OCI-LY1 (cell line): ENCODE measurements around the gene CHGA.

Experiments
- H2AFZ ChIP-seq: fragments of 200-600 bp; sonication (generic), shearing (Covaris generic); 2 replicates; pipeline ENCODE4 v1.6.0; 2014; ENCODE audit warnings: antibody characterized with exemption, mild to moderate bottlenecking, low read length
- H3F3A ChIP-seq: fragments of 200-600 bp; sonication (generic), shearing (Covaris generic); 2 replicates; pipeline ENCODE4 v1.6.0; 2014; ENCODE audit warnings: mild to moderate bottlenecking, antibody characterized with exemption, low read length, moderate library complexity; ENCODE audit not compliant: insufficient read depth
- H3K27ac ChIP-seq: fragments of 200-600 bp; sonication (generic); 2 replicates; pipeline ENCODE4 v1.5.1; 2014; ENCODE audit warnings: low read length, mixed run types, mild to moderate bottlenecking, low read depth; ENCODE audit not compliant: poor library complexity, severe bottlenecking
- H3K27me3 ChIP-seq: fragments of 200-600 bp; sonication (generic); 2 replicates; pipeline ENCODE4 v1.6.0; 2014; ENCODE audit warnings: antibody characterized with exemption, mild to moderate bottlenecking, low read length, moderate library complexity; ENCODE audit not compliant: insufficient read depth
- H3K36me3 ChIP-seq: fragments of 200-600 bp; sonication (generic); 2 replicates; pipeline ENCODE4 v1.6.1; 2014; ENCODE audit warnings: mild to moderate bottlenecking, antibody characterized with exemption, low read length, moderate library complexity, mixed read lengths; ENCODE audit not compliant: insufficient read depth
- H3K4me1 ChIP-seq: fragments of 200-600 bp; sonication (generic); 2 replicates; pipeline ENCODE4 v1.5.1; 2014; ENCODE audit warnings: mild to moderate bottlenecking, low read length, moderate library complexity; ENCODE audit not compliant: insufficient read depth, severe bottlenecking
- H3K4me2 ChIP-seq: fragments of 200-600 bp; sonication (generic), shearing (Covaris generic); 2 replicates; pipeline ENCODE4 v1.6.1; 2014; ENCODE audit warnings: low read length
- H3K4me3 ChIP-seq: fragments of 200-600 bp; sonication (generic); 2 replicates; pipeline ENCODE4 v1.5.1; 2014; ENCODE audit warnings: low read length, low read depth, mild to moderate bottlenecking, mixed read lengths; ENCODE audit not compliant: poor library complexity, severe bottlenecking
- H3K79me2 ChIP-seq: fragments of 200-600 bp; shearing (Covaris generic); 2 replicates; pipeline ENCODE4 v1.6.1; 2016; ENCODE audit warnings: mixed run types, low read length, mixed read lengths; ENCODE audit not compliant: insufficient read depth
- H3K9ac ChIP-seq: fragments of 200-600 bp; sonication (generic), shearing (Covaris generic); 2 replicates; pipeline ENCODE4 v1.6.1; 2014; ENCODE audit warnings: mild to moderate bottlenecking, low read length, mixed read lengths
- H3K9me2 ChIP-seq: fragments of 200-600 bp; sonication (generic), shearing (Covaris generic); 2 replicates; pipeline ENCODE4 v1.6.1; 2014; ENCODE audit warnings: low read depth, mild to moderate bottlenecking, low read length, mixed read lengths
- H3K9me3 ChIP-seq: fragments of 200-600 bp; shearing (Covaris generic); 2 replicates; pipeline ENCODE4 v1.6.1; 2014; ENCODE audit warnings: low read length, mixed read lengths
- H4K20me1 ChIP-seq: fragments of 200-600 bp; sonication (generic), shearing (Covaris generic); 2 replicates; pipeline ENCODE4 v1.6.0; 2016; ENCODE audit warnings: mild to moderate bottlenecking, low read length; ENCODE audit not compliant: insufficient read depth
- CTCF ChIP-seq: fragments of 200-600 bp; sonication (generic), shearing (Covaris generic); IDR thresholded peaks from 2 replicates; pipeline ENCODE4 v1.5.1; 2017; ENCODE audit warnings: mild to moderate bottlenecking, antibody characterized with exemption, low read length, moderate library complexity, mixed read lengths
- EZH2 ChIP-seq: fragments of 200-600 bp; sonication (generic), shearing (Covaris generic); IDR thresholded peaks from 2 replicates; pipeline ENCODE4 v1.8.0; 2017; ENCODE audit warnings: borderline replicate concordance, mixed run types, mild to moderate bottlenecking, antibody characterized with exemption, low read length, moderate library complexity, mixed read lengths

Gene CHGA

GRCh38 chr14:92938235-92938875 lies 15.4 kb downstream of the CHGA start:
- Histone ChIP-seq H3K79me2 (no peaks in the 10 kb centered on the region), H3K4me2 (no peak overlapping the region), H3K9ac (no peak overlapping the region), H3K4me3 (no peak overlapping the region), H3K27me3 (no peaks in the 10 kb centered on the region; the same call in 1 of the 2 replicates), H3F3A (no peaks in the 10 kb centered on the region), H3K9me2 (no peaks in the 10 kb centered on the region), H3K9me3 (no peaks in the 10 kb centered on the region), H3K4me1 (no peaks in the 10 kb centered on the region), H3K36me3 (no peaks in the 10 kb centered on the region), H3K27ac (no peak overlapping the region), H2AFZ (no peak overlapping the region), H4K20me1 (no peaks in the 10 kb centered on the region)
- TF ChIP-seq EZH2: no peak
- no peak for TF ChIP-seq CTCF

- no peak overlapping the region for H3K9ac ChIP-seq
- H3F3A ChIP-seq: no peaks in the 10 kb centered on the region
- no peaks in the 10 kb centered on the region for H3K27me3 ChIP-seq
- H3K9me2 ChIP-seq: no peaks in the 10 kb centered on the region
- H3K79me2 ChIP-seq: no peaks in the 10 kb centered on the region
- no peaks in the 10 kb centered on the region for H3K36me3 ChIP-seq
- TF ChIP-seq EZH2 (no peak), CTCF (no peak)
- H3K9me3 ChIP-seq: no peaks in the 10 kb centered on the region
- no peaks in the 10 kb centered on the region for H3K4me1 ChIP-seq
- H4K20me1 ChIP-seq: no peaks in the 10 kb centered on the region
- H3K4me3 ChIP-seq: no peak overlapping the region
- H3K27ac ChIP-seq: no peak overlapping the region
- H2AFZ ChIP-seq: no peak overlapping the region
- no peak overlapping the region for H3K4me2 ChIP-seq
Observed at GRCh38 chr14:92938890-92939671, 16.1 kb downstream of the CHGA start.

GRCh38 chr14:92939699-92940098 lies 16.7 kb downstream of the CHGA start:
- H3K4me3 ChIP-seq: no peak overlapping the region

More at GRCh38 chr14:92939699-92940098, 16.7 kb downstream of the CHGA start:
- Histone ChIP-seq H3K9me2 (no peaks in the 10 kb centered on the region), H3K36me3 (no peaks in the 10 kb centered on the region), H3K79me2 (no peaks in the 10 kb centered on the region), H3K27me3 (no peaks in the 10 kb centered on the region), H3K9me3 (no peaks in the 10 kb centered on the region), H3K4me2 (no peak overlapping the region), H3K4me1 (no peaks in the 10 kb centered on the region), H3K9ac (no peak overlapping the region), H4K20me1 (no peaks in the 10 kb centered on the region), H3F3A (no peaks in the 10 kb centered on the region), H3K27ac (no peak overlapping the region), H2AFZ (no peak overlapping the region)
- TF ChIP-seq CTCF (no peak), EZH2 (no peak)
